Ovary (tissue), 9 donors: ENCODE results near the gene WASL. TPM values are rescaled to one million over a fixed set of nuclear protein-coding genes. Genes with fewer than 3 reads are reported as not detected.

Experiments
- DNase-seq, 5 donors: peaks; one replicate each; pipeline ENCODE4 v3.0.0-alpha.2; 2019 to 2020
- H3K27ac ChIP-seq, 2 donors: fragments of 200-600 bp; one replicate each; pipeline versions ENCODE4 v1.5.1 to v1.8.0; 2019 to 2022
- H3K27me3 ChIP-seq: fragments of 200-600 bp; one replicate; pipeline ENCODE4 v1.8.0; 2022
- H3K36me3 ChIP-seq: fragments of 200-600 bp; sonication (generic); one replicate; pipeline ENCODE4 v1.5.1; 2019
- H3K4me1 ChIP-seq: one replicate; pipeline ENCODE4 v1.8.1; 2013; ENCODE audit warnings: mild to moderate bottlenecking, moderate library complexity; ENCODE audit not compliant: insufficient read depth
- H3K4me3 ChIP-seq: fragments of 200-600 bp; sonication (generic); one replicate; pipeline ENCODE4 v1.5.1; 2017
- H3K9me3 ChIP-seq, 2 donors: fragments of 200-600 bp in 1 of 2; sonication (generic) in 1 of 2; one replicate each; pipeline versions ENCODE4 v1.5.1 to v1.8.1; 2013 to 2019; ENCODE audit warnings: mild to moderate bottlenecking in 1 of 2, moderate library complexity in 1 of 2
- CTCF ChIP-seq, 3 donors: fragments of 450-650 bp in 2 of 3; fragments of 200-600 bp in 1 of 3; IDR thresholded peaks; one replicate each; pipeline versions ENCODE4 v1.5.1 to v1.8.0; 2016 to 2022; ENCODE audit warnings: antibody characterized with exemption in 3 of 3, mild to moderate bottlenecking in 1 of 3
- EP300 ChIP-seq: sonication (generic); formaldehyde crosslinking; IDR thresholded peaks from one replicate; pipeline ENCODE4 v1.6.1; 2017; ENCODE audit warnings: antibody characterized with exemption
- POLR2A ChIP-seq: fragments of 450-650 bp; IDR thresholded peaks from one replicate; pipeline ENCODE4 v1.6.1; 2017; ENCODE audit warnings: antibody characterized with exemption, mild to moderate bottlenecking, moderate library complexity
- WGBS, 3 donors: extraction: QIAGEN DNeasy Blood & Tissue Kit in 1 of 3; methylation state at CpG; one replicate each; pipeline versions ENCODE4 v1.1.5 to v1.1.7; 2013 to 2017; 5-methylcytosine and 5-hydroxymethylcytosine counted together
- intact Hi-C, 4 donors: fragments of 100-400 bp; cut with DNase I; formaldehyde crosslinking; loops; one replicate each; pipeline versions ENCODE4 v1.11.0 to v1.15.1; 2022 to 2023
- polyA plus RNA-seq, 2 donors: library from polyadenylated mRNA; stranded (reverse); fragments of 200-250 nt in 1 of 2; fragments of 350-450 nt in 1 of 2; fragmentation: Illumina TruSeq in 1 of 2; extraction: RNeasy Lipid Tissue Mini Kit (QIAGEN cat#74804) in 1 of 2; gene quantifications; one replicate each; pipeline ENCODE4 v1.2.3, GENCODE V29; 2013 to 2014
- total RNA-seq, 7 donors: library from RNA; depleted of rRNA in 2 of 7; stranded (reverse); fragments of >200 nt in 2 of 7; fragmentation: NEBNext Ultra II Directional in 3 of 7; extraction: Animal tissue kit (Norgen Biotek cat#: 25700) in 3 of 7; gene quantifications; one replicate each; pipeline versions ENCODE4 v1.1.0 to v1.2.4, GENCODE V29; 2016 to 2023
- donor health status: DM: no; HTN: no; CAD: no; lungs with moderate emphysema.
- donor health status: DM: no; HTN: no; CAD: no.
- donor health status: Bipolar disorder and iron deficiency.
- donor health status: DM: yes; HTN: yes; CAD: no.
- donor health status: DM: no; HTN: no; CAD: no.
- donor health status: DM: yes; HTN: yes; CAD: no.

WASL gene
- total and polyA plus RNA-seq, 9 donors: 29.1 to 71.5 (median 45.0) TPM

DNA sequence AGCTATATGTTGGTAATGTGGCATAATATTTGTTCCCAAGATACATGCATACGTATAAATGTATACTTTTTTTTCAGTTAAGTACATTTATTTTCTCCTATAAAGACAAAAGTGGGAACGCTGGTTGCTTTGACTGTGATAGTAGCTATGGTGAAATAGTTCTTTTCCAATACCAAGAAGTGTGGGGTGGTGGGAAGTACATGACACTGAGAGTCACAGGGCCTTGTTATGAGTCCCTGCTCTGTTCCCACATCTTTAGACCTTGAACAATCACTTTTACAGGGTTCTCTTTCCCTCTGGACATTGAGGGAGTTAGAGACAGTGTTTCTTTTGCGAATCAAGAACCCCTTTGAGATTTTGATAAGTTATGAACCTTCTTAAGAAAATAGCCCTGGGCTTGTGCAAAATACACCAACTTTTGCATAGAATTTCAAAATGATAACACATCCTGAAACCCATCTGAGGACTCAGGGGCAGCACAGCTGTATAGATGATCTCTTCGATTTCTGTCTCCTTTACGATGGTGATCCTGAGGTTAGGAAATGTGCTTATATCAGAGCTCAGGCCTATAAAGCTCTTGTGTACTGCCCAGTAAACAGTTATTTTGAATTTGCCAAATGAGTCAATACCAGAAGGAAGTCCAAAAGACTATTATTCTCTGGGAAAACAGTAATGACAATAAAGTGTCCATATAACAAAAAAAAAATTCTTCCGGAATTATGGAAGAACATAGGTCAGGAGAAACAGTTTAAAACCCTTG lies 92.1 kb downstream of the WASL start:
- no peaks in the 10 kb centered on the region for H3K9me3 ChIP-seq
- intact Hi-C loops: no loop called here

GRCh38 chr7:123655614-123656013 lies 93.2 kb downstream of the WASL start, which contains the start of gene LMOD2:
TSS of gene LMOD2 (plus strand) at chr7:123655866. CDS start at chr7:123655964, 98 bp downstream.
- H3K36me3 ChIP-seq: no peaks in the 10 kb centered on the region
- no peaks in the 10 kb centered on the region for H3K9me3 ChIP-seq
- no peak within 1 kb of the TSS for H3K4me3 ChIP-seq
- no peak for DNase-seq
- H3K4me1 ChIP-seq: no peaks in the 10 kb centered on the region
- no peaks in the 10 kb centered on the region for H3K27me3 ChIP-seq
- H3K27ac ChIP-seq: no peak within 1 kb of the TSS
- no peak for TF ChIP-seq POLR2A
- TF ChIP-seq CTCF (IDR thresholded peaks at IDR 0.05): no peak
- no peak for TF ChIP-seq EP300
- intact Hi-C loops: no loop called here
- WGBS, 3 donors: 79 to 94% (median 80%) methylated on average over 6 of the region's 6 CpGs

More for the DNA sequence above, 92.1 kb downstream of the WASL start:
- Histone ChIP-seq H3K4me1 (no peaks in the 10 kb centered on the region), H3K27me3 (no peaks in the 10 kb centered on the region), H3K36me3 (no peaks in the 10 kb centered on the region), H3K27ac (no peak overlapping the region), H3K4me3 (no peak overlapping the region)
- no peak for DNase-seq
- TF ChIP-seq CTCF (IDR thresholded peaks at IDR 0.05) (no peak), POLR2A (no peak), EP300 (no peak)
- 93 to 94% (median 93%) methylated on average over 6 of the region's 6 CpGs for WGBS, 3 donors

GRCh38 chr7:123653162-123653561 lies 95.6 kb downstream of the WASL start:
- no peak overlapping the region for H3K27ac ChIP-seq
- H3K9me3 ChIP-seq: no peaks in the 10 kb centered on the region
- intact Hi-C loops: no loop called here
- no peak overlapping the region for H3K4me3 ChIP-seq
- no peaks in the 10 kb centered on the region for H3K4me1 ChIP-seq
- H3K27me3 ChIP-seq: no peaks in the 10 kb centered on the region
- TF ChIP-seq EP300 (no peak), POLR2A (no peak), CTCF (IDR thresholded peaks at IDR 0.05) (no peak)
- no peaks in the 10 kb centered on the region for H3K36me3 ChIP-seq
- 83 to 91% (median 86%) methylated on average over 6 of the region's 6 CpGs for WGBS, 3 donors
- DNase-seq: no peak

GRCh38 chr7:123652406-123652805 lies 96.4 kb downstream of the WASL start:
- TF ChIP-seq POLR2A: no peak
- no peak for TF ChIP-seq EP300
- TF ChIP-seq CTCF (IDR thresholded peaks at IDR 0.05): no peak
- no peaks in the 10 kb centered on the region for H3K4me1 ChIP-seq
- intact Hi-C loops: no loop called here
- 95 to 98% (median 96%) methylated on average over 1 of the region's 1 CpG for WGBS, 3 donors
- DNase-seq: no peak
- H3K27ac ChIP-seq: no peak overlapping the region
- H3K36me3 ChIP-seq: no peaks in the 10 kb centered on the region
- H3K4me3 ChIP-seq: no peak overlapping the region
- no peaks in the 10 kb centered on the region for H3K9me3 ChIP-seq
- no peaks in the 10 kb centered on the region for H3K27me3 ChIP-seq
